ENCODE results near the gene TAX1BP3.

TAX1BP3 gene

GRCh38 chr17:3685174-3685573, 16.8 kb upstream of the TAX1BP3 start:
- no peak for DNase-seq

DNA sequence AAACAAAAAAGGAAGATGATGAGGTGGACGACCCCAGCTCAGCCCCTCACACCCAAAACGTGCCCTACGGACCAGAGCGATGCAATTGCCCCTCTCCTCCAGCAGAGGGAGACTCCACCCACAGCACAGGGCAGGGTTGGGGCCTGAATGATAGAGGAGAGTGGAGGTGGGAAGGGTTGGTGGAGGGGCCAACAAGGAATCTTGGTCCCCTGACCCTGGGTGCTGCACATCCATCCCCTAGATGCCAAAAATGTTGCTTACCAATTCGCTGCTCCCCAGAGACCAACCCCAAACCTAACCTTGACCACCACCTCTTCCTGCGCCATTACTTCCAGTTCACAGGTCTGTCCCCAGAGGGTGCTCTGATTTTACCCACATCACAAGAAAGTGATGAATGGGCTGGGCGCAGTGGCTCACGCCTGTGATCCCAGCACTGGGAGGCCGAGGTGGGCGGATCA, 14.7 kb upstream of the TAX1BP3 start:
- peak; percentile 55 for DNase-seq

- no peak for DNase-seq
These were observed 13.7 kb upstream of the TAX1BP3 start for GRCh38 chr17:3682033-3682432.

- no peak for DNase-seq
These were observed 13.2 kb upstream of the TAX1BP3 start for GRCh38 chr17:3681565-3681964.

- DNase-seq = no peak
These were observed 12.7 kb upstream of the TAX1BP3 start for GRCh38 chr17:3681057-3681456.

GRCh38 chr17:3679531-3680126, 11.3 kb upstream of the TAX1BP3 start:
- DNase-seq = no peak

GRCh38 chr17:3678821-3679530, 10.6 kb upstream of the TAX1BP3 start:
- DNase-seq = no peak

- no peak for DNase-seq
These were observed 9.9 kb upstream of the TAX1BP3 start for GRCh38 chr17:3678095-3678820.

GRCh38 chr17:3675886-3676285, 7.5 kb upstream of the TAX1BP3 start:
- DNase-seq = no peak

- DNase-seq = no peak
These were observed 4.2 kb upstream of the TAX1BP3 start for GRCh38 chr17:3672571-3672970.

- no peak for DNase-seq
These were observed 1.2 kb upstream of the TAX1BP3 start for GRCh38 chr17:3669548-3669947.

DNA sequence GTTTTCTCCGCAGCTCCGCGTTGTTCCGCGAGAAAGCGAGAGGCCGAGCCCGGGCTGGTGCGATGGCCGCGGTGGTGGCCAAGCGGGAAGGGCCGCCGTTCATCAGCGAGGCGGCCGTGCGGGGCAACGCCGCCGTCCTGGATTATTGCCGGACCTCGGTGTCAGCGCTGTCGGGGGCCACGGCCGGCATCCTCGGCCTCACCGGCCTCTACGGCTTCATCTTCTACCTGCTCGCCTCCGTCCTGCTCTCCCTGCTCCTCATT, 638 bp upstream of the TAX1BP3 start:
- no peak for DNase-seq

- DNase-seq = no peak
These were observed 756 bp downstream of the TAX1BP3 start for GRCh38 chr17:3667366-3668278.

DNA sequence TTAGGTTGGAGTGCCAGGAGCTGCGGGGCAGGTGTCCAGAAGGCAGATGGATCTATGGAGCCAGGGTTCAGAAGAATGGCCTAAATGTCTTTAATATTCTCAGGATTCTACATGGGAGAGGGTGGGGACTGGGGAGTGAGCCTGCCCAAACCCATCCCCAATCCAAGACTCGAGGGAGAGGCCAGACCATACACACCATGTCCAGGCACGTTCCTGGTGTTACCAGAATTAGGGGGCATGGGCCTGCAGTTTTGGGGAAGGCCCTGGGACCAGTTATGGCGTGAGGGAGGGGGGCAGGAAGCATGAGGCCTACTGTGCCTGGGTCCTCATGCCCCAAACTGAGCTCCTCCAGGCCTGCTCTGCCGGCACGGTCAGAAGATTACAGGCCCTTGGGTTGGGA, 1.9 kb downstream of the TAX1BP3 start:
- DNase-seq = no peak

GRCh38 chr17:3665834-3666233, 2.5 kb downstream of the TAX1BP3 start:
- no peak for DNase-seq

DNA sequence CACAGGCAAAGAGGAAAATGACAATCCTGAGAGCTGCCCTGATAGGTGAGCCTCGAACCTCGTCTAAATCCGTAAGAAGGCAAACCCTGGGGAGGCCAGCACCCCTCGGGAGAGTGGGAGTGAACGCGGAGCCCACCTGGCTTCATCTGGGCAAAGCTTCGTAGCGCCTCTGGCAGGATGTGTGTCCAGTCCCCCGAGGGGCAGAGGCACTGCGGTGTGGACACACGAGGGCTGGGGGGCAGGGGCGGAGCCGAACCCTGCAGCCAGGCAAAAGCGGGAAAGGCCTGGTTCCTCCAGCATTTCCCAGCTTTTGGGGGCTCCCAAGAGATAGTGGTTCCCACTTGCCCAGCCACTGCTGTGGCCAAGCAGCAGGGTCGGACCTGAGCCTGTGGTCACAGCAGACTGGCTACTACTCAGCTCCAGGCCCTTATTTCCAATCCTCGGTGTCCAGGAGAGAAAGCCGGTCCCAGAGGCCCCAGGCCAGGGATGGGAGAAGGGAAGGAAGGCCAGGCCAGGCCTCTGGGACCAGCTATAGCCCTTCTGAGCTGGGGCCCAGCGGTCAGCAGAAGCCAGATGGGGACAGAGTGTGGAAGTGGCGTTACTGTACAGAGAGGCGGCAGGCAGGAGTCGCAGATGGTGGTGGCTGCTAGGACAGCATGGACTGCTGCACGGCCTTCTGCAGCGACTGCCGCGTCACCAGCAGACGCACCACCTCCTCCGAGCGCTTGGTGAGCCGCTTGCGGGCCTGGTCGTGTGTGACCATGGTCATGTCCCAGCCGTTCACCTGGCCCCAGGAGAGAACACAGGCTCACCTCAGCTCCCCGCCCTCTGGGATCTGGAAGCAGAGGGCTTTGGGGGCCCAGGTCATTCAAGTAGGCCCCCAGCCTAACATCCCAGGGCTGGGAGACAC, 5.0 kb downstream of the TAX1BP3 start:
- DNase-seq = no peak

DNA sequence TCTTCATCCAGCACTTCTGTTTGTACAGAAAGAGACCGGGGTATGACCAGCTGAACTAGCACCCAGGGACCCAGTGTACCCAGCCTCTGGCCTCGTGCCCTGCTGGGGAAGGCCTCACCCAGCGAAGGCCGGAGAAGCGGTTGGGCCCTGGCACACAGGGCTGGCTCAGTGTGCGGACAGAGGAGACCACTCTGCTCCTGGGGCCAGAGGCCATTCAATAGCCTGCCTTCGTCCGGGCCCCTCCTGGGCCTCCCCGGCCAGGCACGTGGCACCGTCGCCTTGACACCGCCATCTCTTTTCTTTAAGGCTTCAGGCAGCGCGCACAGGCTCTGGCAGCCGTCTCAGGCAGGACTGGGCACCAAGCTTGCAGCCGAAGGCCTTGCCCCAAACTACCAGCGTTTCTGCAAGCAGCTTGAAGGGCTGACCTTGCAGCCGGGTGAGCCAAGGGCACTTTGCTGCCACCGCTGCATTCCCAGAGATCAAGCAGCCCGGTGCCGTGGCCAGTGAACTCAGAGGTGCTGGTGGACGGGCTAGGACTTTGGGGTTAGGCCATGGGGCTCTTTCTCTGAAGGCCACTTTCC, 8.0 kb downstream of the TAX1BP3 start:
- no peak for DNase-seq

DNA sequence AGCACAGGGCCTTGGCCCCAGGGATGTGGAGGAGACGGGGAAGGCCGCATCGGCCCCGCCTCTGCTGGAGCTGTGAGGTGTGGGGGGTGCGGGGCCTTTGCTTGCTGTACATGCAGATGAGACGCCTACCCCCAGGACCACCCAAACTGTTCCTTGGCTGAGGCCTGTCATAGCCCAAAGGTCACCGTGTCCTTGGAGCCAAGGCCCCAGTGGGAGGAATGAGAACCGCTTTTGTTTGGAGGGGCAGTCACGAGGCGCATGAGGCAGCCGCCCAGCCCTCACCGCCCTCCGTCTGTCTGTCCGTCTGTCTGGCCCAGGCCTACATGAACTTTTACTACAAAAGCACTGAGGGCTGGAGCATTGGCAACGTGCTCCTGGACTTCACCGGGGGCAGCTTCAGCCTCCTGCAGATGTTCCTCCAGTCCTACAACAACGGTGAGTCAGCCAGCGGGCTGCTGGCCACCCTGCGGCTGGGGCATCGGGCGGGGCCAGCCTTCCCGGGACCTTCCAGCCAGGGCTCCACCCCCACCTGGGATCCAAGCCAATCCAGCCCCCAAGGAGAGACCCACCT, 8.8 kb downstream of the TAX1BP3 start:
- no peak for DNase-seq

GRCh38 chr17:3658784-3659449, 9.5 kb downstream of the TAX1BP3 start:
- DNase-seq = no peak

DNA sequence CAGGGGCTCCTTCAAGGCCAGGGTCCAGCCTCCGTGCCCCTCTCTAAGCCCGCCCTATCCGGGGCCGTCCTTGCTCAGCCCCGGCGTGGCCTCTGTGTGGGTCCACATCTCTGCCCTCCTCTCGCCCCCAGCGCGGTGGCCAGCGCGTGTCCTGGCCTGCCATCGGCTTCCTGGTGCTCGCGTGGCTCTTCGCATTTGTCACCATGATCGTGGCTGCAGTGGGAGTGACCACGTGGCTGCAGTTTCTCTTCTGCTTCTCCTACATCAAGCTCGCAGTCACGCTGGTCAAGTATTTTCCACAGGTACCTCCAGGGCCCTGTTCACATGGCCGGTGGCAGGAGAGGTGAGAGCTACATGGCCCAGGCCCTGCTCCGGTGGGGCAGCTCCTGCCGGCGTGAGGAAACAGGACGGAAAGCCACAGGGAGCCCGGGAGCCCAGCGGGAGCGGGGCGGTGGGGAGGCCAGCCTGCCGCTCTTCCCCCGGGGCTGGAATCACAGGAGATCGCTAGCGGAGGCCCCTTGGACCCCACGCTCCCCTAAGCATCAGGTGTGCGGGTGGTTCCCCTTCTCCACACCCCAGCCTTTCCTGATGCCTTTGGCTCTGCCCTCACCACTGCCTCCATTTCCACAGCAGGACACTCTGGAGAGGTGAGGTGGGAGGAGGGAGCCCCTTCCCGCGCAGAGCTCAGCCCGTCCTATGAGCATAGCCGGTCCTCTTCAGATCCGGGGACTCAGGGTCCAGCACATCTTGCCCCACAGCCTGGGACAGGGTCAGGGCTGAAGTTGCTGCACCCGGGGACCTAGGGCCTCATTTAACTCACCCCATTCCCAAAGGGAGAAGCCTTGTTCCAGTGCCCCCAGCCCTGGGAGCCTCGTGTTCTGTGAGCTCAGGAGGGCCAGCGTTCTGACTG, 10.2 kb downstream of the TAX1BP3 start:
- no peak for DNase-seq

Measured in activated naive CD4-positive, alpha-beta T cell treated with anti-CD3 and anti-CD28 coated beads, Interleukin-2, amount 50 U/mL, for 16 hours (primary cell).